ENCODE data around the gene NXT1. TPM values are rescaled to one million over a fixed set of nuclear protein-coding genes. Genes with fewer than 3 reads are reported as not detected.

Gene NXT1
- total RNA-seq, 4 donors from 2014 or later: 18.3 to 64.5 (median 43.9) TPM

DNA sequence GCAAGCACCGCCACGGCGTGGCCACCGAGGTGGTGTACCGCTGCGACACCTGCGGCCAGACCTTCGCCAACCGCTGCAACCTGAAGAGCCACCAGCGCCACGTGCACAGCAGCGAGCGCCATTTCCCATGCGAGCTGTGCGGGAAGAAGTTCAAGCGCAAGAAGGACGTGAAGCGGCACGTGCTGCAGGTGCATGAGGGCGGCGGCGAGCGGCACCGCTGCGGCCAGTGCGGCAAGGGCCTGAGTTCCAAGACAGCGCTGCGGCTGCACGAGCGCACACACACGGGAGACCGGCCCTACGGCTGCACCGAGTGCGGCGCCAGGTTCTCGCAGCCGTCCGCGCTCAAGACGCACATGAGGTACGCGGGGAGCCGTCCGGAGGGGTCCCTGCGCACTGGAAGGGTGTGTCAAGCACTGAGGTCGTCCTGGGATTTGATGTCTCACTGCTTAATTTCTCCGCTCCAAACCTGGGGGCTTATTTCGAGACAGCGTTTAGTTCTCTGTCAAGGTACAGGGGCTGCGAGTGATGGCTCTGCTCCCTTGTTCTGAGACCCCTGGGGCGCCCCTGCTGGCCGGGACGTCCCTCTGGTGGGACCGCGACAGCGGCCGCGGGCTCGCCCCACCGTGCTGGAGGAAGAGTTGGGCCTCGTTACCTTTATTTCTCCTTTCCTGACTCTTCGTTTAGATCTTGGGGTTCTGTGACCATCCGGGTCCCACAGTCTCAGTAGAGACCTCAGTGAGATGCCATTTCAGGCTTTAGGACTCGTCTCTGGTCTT lies 15.0 kb downstream of the NXT1 start:
- H3K27me3 ChIP-seq: no peaks in the 10 kb centered on the region
- no peak for TF ChIP-seq POLR2AphosphoS5 (IDR thresholded peaks at IDR 0.05)
- TF ChIP-seq, protein P1, sequence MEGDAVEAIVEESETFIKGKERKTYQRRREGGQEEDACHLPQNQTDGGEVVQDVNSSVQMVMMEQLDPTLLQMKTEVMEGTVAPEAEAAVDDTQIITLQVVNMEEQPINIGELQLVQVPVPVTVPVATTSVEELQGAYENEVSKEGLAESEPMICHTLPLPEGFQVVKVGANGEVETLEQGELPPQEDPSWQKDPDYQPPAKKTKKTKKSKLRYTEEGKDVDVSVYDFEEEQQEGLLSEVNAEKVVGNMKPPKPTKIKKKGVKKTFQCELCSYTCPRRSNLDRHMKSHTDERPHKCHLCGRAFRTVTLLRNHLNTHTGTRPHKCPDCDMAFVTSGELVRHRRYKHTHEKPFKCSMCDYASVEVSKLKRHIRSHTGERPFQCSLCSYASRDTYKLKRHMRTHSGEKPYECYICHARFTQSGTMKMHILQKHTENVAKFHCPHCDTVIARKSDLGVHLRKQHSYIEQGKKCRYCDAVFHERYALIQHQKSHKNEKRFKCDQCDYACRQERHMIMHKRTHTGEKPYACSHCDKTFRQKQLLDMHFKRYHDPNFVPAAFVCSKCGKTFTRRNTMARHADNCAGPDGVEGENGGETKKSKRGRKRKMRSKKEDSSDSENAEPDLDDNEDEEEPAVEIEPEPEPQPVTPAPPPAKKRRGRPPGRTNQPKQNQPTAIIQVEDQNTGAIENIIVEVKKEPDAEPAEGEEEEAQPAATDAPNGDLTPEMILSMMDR (IDR thresholded peaks at IDR 0.05): no peak
- no peak for TF ChIP-seq EP300 (IDR thresholded peaks at IDR 0.05)
- no peak for TF ChIP-seq POLR2A (IDR thresholded peaks at IDR 0.05)
- H3K4me3 ChIP-seq: no peak overlapping the region
- peaks cover 40% of the 10 kb centered on the region for H3K4me1 ChIP-seq
- peaks cover 31% of the 10 kb centered on the region for H3K36me3 ChIP-seq
- H3K9me3 ChIP-seq: no peaks in the 10 kb centered on the region
- no peak for DNase-seq (ENCODE audit: low spot score in 2 of 2)
- WGBS: 94% methylated on average over 56 of the region's 65 CpGs
- H3K27ac ChIP-seq: no peak overlapping the region

DNA sequence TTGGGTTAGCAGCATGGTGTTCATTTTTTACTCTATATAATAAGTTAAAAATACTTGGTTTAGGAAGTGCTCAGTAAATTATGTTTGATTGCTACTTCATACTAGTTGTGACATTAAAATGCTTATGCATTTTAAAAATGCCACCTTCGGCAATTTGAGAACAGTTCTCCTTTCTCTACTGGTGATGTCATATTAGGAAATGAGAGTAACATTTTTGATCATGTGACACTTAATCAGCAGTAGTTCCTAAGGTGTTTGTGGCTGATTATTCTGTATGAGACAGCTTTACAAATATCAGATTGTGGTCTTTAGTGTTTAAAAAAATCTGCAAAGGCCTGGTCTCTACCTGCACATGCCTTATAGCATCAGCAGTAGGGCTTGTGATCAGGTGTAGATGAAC lies 15.8 kb downstream of the NXT1 start:
- no peak overlapping the region for H3K27ac ChIP-seq
- no peak overlapping the region for H3K4me3 ChIP-seq
- peaks cover 33% of the 10 kb centered on the region for H3K4me1 ChIP-seq
- WGBS: 35% methylated on average over 1 of the region's 1 CpG
- no peak for DNase-seq (ENCODE audit: low spot score in 2 of 2)
- TF ChIP-seq EP300 (IDR thresholded peaks at IDR 0.05): no peak
- TF ChIP-seq, protein P1 (IDR thresholded peaks at IDR 0.05): no peak
- TF ChIP-seq POLR2AphosphoS5 (IDR thresholded peaks at IDR 0.05): no peak
- no peak for TF ChIP-seq POLR2A (IDR thresholded peaks at IDR 0.05)
- peaks cover 39% of the 10 kb centered on the region for H3K36me3 ChIP-seq
- no peaks in the 10 kb centered on the region for H3K9me3 ChIP-seq
- H3K27me3 ChIP-seq: no peaks in the 10 kb centered on the region

DNA sequence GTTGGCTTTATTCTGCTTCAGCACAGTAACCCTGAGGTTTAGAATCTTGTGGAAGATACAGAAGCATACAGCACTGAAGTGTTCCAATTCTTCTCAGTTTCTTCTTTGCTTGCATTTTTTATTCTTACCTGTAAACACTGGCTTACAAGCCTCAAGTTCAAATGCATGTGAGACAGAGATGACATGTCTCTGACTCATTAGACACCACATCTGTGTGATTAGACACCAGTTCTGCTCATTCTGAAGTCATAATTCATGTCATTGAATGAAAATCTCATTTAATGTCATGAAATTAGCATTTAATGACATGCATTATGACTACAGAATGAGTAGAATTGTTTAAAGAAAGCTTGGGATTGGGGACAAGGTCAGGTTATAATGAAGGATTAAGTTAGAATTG lies 17.2 kb downstream of the NXT1 start:
- Histone ChIP-seq H3K27me3 (no peaks in the 10 kb centered on the region), H3K4me3 (no peak overlapping the region), H3K27ac (no peak overlapping the region), H3K36me3 (peaks cover 53% of the 10 kb centered on the region), H3K4me1 (peaks cover 30% of the 10 kb centered on the region), H3K9me3 (no peaks in the 10 kb centered on the region)
- DNase-seq (ENCODE audit: low spot score in 2 of 2): no peak
- TF ChIP-seq POLR2AphosphoS5 (IDR thresholded peaks at IDR 0.05): no peak
- TF ChIP-seq POLR2A (IDR thresholded peaks at IDR 0.05): no peak
- no peak for TF ChIP-seq EP300 (IDR thresholded peaks at IDR 0.05)
- TF ChIP-seq, protein P1 (IDR thresholded peaks at IDR 0.05): no peak

DNA sequence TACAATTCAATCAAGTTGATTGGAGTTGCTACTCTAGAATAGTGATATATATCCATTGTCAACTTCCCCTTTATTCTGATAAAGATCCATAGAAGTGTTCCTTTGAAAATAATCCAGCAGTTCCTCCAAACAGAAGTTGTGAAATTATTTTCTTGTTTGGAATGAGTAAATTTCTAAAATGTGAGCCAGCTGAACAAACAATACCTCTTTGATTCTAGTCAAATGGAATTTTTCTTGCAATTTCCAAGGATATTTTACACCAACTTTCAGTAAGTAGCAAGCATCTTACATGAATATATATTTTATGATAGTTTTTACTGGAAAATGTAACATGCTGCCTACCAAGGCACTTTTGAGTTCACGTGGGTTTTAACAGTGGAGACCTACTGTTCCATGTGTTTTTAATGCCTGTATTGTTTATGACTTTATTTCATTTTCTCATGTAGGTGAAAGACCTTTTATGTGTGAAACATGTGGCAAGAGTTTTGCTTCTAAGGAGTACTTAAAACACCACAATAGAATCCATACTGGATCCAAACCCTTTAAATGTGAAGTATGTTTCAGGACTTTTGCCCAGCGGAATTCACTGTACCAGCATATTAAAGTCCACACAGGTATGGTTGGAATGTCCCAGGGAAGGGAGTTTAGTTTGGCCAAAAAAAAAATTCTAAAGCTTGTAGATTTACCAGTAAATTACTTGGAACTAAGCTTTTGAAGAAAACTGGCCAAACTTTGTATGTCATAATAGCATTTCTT lies 17.9 kb downstream of the NXT1 start:
- no peak for DNase-seq (ENCODE audit: low spot score in 2 of 2)
- Histone ChIP-seq H3K9me3 (no peaks in the 10 kb centered on the region), H3K4me3 (no peak overlapping the region), H3K27me3 (no peaks in the 10 kb centered on the region), H3K36me3 (peaks cover 60% of the 10 kb centered on the region), H3K4me1 (peaks cover 23% of the 10 kb centered on the region), H3K27ac (no peak overlapping the region)
- TF ChIP-seq, protein P1 (IDR thresholded peaks at IDR 0.05): no peak
- TF ChIP-seq EP300 (IDR thresholded peaks at IDR 0.05) (no peak), POLR2AphosphoS5 (IDR thresholded peaks at IDR 0.05) (no peak), POLR2A (IDR thresholded peaks at IDR 0.05) (no peak)
- 88% methylated on average over 2 of the region's 2 CpGs for WGBS
